Measurements from ENCODE around the gene STK33. TPM values are rescaled to one million over a fixed set of nuclear protein-coding genes. Genes with fewer than 3 reads are reported as not detected.
A peak's percentile ranks its signal among the peaks of the same experiment; 100 is the strongest.

STK33 gene
- total RNA-seq, 1 donor from 2014 or later: 25.9 TPM

- ATAC-seq (ENCODE audit: poor library complexity): no peak
- no peak for DNase-seq
- intact Hi-C loops (cut with DNase I): no loop called here
Measured at GRCh38 chr11:8366316-8366715, 227.7 kb downstream of the STK33 start.

GRCh38 chr11:8365216-8365941 is 228.6 kb downstream of the STK33 start:
- intact Hi-C loops (cut with DNase I): no loop called here
- DNase-seq: no peak
- no peak for ATAC-seq (ENCODE audit: poor library complexity)

GRCh38 chr11:8363921-8364320 is 230.1 kb downstream of the STK33 start:
- ATAC-seq (ENCODE audit: poor library complexity) (peak; percentile 49), DNase-seq (no peak)
- intact Hi-C loops (cut with DNase I): no loop called here

GRCh38 chr11:8362899-8363298 is 231.1 kb downstream of the STK33 start:
- intact Hi-C loops (cut with DNase I): no loop called here
- ATAC-seq (ENCODE audit: poor library complexity) (no peak), DNase-seq (no peak)

DNA sequence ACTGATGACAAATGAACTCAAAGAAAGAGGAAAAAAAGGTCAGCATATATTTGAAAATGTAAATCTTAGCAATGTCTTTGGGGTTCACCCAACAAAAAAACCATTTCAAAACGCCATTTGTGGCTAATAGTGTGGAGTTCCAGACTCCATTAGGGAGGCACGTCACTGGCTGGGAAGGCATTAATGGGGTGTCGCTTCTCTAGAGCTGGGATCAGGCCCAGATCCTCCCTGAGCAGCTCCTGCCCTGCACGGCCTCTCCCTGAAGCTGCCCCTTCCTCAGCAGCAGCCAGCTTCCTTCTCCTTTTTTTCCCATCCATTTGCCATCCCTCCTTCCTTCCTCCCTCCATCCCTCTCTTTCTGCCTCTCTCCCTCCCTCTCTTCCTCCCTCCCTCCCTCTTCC is 231.5 kb downstream of the STK33 start:
- ATAC-seq (ENCODE audit: poor library complexity) (no peak), DNase-seq (no peak)
- intact Hi-C loops (cut with DNase I): no loop called here

- no peak for ATAC-seq (ENCODE audit: poor library complexity)
- intact Hi-C loops (cut with DNase I): no loop called here
- DNase-seq: no peak
Measured at GRCh38 chr11:8361664-8362210, 232.3 kb downstream of the STK33 start.

DNA sequence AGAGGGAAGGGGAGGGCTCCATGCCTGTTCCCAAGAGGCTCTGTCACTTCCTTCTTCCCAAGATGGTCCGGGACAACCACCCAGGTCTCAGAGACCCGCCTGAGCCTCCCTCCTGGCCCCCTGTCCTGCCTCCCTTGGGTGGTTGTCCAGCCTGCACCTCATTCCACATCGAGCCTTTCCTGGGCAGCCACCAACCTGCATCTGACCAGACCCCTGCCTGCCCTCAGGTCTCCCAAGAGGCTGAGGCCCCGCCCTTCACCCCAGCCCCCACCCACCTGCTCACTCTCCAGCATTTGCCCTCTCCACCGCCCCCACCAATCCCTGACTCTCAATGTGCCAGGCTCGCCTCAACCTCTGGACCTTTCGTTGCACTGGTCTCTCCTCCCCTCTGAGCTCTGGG is 232.8 kb downstream of the STK33 start:
- DNase-seq: no peak
- intact Hi-C loops (cut with DNase I): no loop called here
- no peak for ATAC-seq (ENCODE audit: poor library complexity)

DNA sequence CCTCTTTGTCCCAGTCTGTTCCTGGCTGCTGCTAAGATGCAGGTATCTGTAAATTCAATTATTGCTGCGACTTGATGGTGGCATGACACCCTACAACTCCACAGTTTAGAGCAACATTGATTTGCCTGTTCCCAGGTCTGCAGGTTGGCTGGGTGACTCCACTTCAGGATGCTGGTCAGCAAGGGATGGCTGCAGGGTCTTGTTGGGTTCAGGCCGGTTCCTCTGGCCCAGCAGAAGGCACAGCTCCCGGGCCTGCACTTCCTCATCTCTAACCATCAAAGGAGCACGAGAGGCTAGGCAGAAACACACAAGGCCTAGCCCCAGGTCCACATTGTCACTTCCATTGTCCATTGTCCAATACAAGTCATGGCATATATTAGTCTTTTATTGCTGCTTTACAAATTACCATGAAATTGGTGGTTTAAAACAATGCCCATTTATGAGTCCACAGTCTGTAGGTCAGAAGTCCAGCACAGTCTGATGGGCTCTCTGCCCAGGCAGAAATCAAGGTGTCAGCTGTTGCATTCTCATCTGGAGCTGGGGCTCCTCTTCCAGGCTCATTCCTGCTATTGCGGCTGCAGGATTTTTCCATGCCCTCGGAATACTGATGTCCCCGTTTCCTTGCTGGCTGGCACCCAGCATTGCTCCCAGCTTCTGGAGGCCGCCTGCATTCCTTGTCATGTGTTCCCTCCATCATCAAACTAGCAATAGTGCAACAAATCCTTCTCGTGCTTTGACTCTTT is 233.8 kb downstream of the STK33 start:
- ATAC-seq (ENCODE audit: poor library complexity): no peak
- DNase-seq: no peak
- intact Hi-C loops (cut with DNase I): no loop called here

GRCh38 chr11:8359521-8359920 is 234.5 kb downstream of the STK33 start:
- ATAC-seq (ENCODE audit: poor library complexity): no peak
- intact Hi-C loops (cut with DNase I): no loop called here
- no peak for DNase-seq

DNA sequence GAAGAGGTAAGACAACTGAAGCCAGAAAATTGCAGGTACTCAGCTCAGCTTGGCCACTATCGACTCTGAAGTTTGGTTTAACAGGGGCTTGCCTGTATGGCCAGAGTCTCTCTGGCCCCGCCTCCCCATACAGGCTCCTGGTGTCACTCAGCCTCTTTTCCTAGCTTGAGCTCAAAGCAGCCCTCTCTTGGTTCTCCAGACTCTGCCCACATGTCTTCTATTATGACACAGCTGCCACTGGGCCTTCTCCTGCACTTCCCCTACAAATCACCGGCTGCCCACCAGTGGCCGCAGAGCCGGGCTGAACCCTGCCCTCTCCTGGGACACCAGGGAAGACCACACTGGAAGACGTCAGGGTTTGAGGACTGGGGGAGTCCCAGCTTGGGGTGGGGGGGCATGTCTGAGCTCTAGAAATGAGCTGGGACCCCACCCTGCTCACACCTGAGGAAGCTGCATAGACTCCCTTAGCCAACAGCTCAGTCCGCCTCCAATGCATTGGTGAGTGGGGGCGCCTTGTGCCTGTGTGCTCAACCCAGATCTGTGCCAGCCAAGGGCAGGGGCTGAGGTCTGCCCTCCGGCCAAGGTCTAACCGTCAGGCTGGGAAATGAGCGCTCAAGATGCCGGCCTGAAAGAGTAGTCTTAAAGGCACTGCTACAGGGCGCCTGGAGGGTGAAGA is 236.0 kb downstream of the STK33 start:
- intact Hi-C loops (cut with DNase I): no loop called here
- ATAC-seq (ENCODE audit: poor library complexity) (no peak), DNase-seq (no peak)

DNA sequence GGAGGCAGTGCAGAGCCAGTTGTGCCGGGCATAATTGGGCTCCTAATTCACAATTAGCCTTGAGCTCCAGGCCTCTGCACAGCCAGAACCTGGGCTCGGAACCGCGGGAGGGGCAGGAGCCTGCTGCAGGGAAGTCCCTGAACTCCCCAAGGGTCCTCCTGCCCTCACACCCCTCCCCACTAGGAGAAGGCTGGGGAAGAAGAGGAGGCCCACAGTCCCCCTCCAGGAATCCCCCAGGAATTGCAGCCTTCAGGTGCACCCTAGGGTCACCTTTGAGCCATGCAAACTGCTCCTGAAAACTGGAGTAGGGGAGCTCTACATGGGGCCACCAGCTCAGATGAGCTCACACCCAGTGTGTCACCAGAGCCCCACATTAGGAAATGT is 236.5 kb downstream of the STK33 start:
- ATAC-seq (ENCODE audit: poor library complexity) (no peak), DNase-seq (no peak)
- intact Hi-C loops (cut with DNase I): no loop called here

- ATAC-seq (ENCODE audit: poor library complexity) (peak; percentile 64), DNase-seq (peak; percentile 61)
Measured at GRCh38 chr11:8356721-8357504, 237.1 kb downstream of the STK33 start.

DNA sequence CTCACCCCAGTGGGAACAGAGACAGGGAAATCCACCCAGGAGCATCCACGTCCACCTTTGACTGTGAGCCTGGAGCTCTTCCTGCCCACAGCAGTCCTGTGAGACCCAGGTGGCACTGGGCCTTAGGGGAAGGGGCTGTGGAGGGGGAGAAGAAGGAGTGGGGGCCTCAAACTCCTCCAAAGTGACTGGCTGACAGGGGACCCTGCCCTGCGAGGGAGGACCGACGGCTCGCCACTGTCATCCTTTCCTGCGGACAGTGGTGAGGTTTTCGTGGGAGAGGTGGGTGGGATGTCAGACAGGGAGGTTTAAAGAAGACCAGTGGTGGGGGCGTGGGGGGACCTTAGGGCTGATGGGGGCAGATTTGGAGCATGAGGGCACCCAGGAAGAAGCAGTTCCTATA is 237.8 kb downstream of the STK33 start:
- DNase-seq (no peak), ATAC-seq (ENCODE audit: poor library complexity) (no peak)
- intact Hi-C loops (cut with DNase I): no loop called here

More at GRCh38 chr11:8356721-8357504, 237.1 kb downstream of the STK33 start:
- intact Hi-C loops (cut with DNase I): no loop called here

DNA sequence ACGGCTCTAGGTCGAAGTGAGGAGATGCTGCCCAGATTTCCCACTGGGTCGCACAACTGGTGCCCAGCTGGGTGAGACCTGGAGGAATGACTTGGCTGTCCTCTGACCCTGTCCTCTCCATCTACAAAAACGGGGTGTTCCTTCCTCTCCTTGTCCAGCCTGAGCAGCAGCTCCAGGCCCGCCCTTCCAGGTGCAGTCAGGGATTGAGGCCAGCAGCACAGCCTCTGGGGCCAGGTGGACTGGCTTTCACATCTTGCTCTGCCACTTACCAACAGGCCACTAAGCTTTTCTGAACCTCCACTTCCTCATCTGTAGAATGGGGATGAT is 238.6 kb downstream of the STK33 start:
- no peak for ATAC-seq (ENCODE audit: poor library complexity)
- DNase-seq: no peak

DNA sequence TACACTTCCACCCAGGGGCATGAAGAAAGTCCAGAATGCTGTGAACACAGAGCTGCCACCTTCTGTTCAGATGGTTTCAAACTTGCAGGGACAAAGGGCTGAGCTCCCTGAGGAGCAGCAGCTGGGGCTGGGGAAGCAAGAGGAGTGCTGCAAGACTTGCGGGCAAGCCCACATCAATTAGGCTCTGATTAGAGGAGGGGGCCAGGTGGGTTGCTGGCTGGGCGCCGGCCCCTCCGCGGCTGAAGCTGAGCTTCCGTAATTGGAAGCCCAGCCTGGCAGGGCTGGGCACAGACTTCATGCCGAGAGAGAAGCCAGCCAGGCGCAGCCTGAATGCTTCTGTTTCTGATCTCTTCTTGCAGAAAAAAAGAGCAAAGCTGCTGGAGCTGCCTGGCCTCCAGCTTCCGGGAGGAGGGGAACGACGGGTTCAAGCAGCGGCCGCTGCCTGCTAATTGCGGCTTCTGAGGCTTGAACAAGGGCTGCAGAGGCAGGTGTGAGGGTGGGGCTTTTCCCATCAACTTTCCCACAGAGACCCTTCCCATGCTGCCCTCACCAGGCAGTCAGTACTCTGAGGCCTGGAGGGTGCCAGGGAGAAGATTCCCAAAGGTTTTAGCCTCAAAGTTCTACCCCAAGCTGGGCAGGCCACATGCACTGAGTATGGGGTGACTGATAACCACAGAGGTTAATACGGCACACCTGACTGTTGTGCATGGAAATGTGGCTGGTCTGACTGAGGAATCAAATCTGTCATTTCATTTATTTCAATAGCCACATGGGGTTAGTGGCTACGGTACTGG is 239.2 kb downstream of the STK33 start:
- DNase-seq: no peak
- intact Hi-C loops (cut with DNase I): no loop called here
- ATAC-seq (ENCODE audit: poor library complexity): no peak

More for the DNA sequence above, 238.6 kb downstream of the STK33 start:
- intact Hi-C loops (cut with DNase I): no loop called here

GRCh38 chr11:8352876-8353505 is 241.0 kb downstream of the STK33 start:
- no peak for DNase-seq
- intact Hi-C loops (cut with DNase I): no loop called here
- ATAC-seq (ENCODE audit: poor library complexity): no peak

- intact Hi-C loops (cut with DNase I): no loop called here
- no peak for DNase-seq
- ATAC-seq (ENCODE audit: poor library complexity): no peak
Measured at GRCh38 chr11:8352103-8352875, 241.7 kb downstream of the STK33 start.
